GM18868 (cell line): ENCODE results near the gene KCNT1.

Experiments used
- ATAC-seq: cut with Tn5 transposase; IDR thresholded peaks from one replicate; pipeline ENCODE4 v1.9.1; 2021; ENCODE audit warnings: mild to moderate bottlenecking, moderate library complexity; ENCODE audit not compliant: unreplicated experiment

KCNT1 gene

DNA sequence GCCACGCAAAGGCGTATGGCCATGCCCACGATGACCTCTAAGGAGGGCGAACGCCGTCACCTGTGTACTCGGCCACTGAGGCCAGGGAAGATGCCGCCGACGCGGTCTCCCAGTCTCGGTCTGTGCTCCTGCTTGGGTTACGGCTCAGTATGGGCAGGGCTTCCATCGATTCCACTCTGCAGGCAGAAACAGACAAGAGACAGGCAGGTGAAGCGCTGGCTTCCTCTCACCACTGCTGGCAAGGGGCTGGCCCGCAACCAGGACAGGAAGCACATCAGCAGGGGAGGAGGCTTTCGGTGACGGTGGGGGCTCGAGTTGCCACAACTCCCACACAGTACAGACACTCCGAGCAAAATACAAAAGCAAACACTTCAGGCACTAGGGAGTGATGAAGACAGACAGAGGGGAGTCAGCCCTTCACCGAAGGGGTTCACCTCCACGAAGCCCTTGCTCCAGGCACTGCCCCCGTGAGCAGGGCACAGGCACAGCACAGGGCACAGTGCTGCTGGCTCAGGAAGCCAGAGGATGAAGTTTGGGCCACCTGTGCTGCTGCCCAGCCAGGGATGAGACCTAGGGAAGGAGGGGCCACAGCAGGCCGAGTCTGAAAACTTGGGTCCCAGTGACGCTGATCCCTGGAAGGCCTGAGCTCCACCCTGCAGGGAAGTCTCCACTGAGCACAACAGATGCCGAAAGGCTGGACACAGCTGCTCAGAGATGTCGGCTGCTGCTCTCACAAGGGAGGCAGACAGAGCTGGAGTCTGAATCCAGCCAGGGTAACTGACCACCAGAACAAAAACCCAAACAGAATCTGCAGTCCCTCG lies 114.1 kb downstream of the KCNT1 start:
- ATAC-seq = no peak

DNA sequence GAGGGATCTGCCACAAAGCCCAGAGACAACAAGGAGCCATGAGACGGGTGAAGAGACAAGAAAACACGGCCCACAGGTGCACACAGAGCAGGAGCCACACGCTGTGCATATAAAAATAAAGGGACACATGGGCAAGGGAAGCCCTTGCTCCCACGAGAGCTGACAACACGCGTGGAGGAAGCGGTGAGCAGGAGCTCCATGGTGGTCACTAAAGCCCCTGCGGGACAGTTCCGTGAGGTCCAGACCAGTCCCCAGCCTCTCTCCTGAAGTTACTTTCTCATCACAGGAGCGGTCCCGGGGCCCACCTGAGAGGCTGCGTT lies 114.6 kb downstream of the KCNT1 start:
- ATAC-seq = no peak

DNA sequence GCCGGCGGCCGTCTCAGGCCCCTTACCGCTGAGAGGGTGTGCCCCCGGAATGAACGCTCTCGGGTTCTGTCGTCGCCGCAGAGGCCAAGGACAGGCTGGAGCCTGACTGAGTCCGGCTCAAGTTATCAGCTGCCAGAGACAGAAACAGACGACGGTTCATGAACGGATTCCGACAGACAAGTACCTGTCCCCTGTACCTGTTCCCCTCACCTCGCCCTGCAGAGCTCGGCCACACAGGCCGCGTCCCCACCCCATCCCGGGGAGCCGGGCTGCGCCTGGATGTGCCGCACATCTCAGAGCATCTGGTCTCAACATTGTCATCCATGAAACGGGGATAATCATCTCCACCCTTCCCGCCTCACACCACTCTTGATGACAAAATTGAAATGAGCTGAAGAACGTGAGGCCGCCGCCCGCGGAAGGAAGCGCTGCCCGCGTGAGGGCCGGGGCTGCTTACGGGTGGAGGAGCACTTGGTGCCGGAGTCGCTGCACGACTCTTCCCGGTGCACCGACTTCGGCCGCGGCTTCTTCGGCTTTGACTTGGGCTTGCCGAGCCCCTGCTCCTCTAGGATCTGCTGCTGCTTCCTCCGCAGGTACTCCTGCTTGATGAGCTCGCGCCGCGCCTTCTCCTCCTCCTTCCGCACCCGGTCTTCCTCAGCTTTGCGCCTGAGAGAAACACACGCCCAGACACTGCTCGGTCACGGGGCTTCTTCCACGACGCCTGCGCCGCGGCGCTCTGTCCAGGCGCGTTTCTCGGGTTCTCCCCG lies 116.1 kb downstream of the KCNT1 start:
- no peak for ATAC-seq

DNA sequence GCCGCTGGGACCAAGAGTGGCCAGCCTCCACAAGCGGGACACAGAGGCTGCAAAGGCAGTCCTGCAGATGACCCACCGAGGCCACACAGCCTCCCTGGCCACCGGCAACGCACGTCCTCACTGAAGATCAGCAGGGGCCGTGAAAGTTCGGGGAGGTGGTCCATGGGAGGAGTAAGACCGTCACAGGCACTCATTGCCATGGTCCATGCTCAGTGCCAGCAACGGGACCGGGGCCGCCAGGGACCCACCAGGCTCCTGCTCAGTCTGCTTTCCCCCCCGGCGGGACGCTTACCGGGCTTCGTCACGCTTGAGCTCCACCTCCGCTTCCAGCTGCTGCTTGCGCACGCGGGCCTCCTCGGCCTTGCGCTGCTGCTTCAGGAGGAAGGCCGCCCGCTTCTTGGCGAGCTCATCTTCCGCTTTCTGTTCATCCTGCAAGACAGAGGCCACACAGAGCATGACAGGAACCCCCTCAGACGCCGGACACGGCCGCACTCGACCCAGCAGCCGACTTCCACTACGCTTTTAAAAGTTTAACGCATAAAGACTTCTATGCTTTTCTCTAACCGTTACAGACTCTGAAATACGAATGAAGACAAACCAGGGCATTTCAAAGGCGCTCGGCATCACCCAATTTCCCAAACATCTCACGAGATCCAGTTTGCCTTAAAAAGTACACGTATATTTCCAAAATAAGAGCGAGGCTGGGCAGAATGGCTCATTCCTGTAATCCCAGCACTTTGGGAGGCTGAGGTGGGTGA lies 116.9 kb downstream of the KCNT1 start:
- ATAC-seq = no peak

DNA sequence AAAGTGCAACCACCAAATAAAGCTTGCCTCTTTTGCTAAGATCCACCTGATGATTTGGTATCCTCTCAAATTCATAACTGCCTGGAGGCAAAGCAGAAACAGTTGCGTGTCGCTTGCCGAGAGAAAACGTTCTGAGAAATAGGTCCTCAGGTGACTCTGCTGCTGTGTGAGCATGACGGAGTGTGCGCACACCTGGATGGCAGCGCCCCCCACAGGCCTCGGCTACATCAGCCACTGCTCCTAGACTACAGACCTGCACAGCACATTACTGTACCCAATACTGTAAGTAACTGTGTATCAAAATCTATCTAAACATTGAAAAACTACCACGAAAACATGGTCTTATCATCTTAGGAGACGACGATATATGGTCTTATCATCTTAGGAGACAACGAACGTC lies 117.9 kb downstream of the KCNT1 start:
- no peak for ATAC-seq

DNA sequence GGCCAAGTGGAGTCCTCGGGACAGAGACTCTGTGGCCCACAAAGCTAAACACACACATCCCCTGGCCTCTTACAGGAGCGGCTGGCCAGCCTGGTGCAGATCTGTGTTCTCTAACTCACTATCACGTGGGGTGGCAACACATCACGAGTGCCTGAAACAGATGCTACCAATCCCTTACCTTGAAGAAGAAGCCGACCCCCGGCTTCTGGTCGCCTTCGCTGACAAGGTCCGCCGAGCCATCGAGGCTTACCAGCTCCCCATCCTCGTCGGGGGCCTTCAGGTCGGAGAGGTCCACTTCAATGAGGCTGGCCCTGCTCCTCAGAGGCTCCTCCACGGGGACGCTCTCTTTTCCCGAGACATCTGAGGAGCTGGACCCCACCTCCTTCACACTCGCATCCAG lies 118.7 kb downstream of the KCNT1 start:
- no peak for ATAC-seq

DNA sequence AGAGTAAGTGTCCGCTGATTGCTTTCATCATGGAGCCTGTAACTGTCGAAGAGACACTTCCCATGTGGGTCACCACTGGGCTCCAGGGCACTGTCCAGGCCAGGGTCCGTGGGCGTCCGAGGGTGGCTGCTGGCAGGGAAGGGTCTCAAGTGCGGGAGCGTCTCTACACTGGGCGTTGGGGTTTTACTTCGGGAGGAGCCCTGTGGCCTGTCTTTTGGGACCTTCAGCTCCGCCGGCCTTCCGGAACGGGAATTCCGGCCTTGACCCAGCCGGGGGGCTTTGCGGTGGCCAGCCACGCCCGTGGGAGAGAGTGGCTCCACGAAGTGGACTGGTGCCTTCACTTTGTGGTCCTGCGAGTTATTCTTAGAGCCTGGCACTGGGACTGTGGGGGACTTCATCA lies 119.1 kb downstream of the KCNT1 start:
- ATAC-seq = no peak

DNA sequence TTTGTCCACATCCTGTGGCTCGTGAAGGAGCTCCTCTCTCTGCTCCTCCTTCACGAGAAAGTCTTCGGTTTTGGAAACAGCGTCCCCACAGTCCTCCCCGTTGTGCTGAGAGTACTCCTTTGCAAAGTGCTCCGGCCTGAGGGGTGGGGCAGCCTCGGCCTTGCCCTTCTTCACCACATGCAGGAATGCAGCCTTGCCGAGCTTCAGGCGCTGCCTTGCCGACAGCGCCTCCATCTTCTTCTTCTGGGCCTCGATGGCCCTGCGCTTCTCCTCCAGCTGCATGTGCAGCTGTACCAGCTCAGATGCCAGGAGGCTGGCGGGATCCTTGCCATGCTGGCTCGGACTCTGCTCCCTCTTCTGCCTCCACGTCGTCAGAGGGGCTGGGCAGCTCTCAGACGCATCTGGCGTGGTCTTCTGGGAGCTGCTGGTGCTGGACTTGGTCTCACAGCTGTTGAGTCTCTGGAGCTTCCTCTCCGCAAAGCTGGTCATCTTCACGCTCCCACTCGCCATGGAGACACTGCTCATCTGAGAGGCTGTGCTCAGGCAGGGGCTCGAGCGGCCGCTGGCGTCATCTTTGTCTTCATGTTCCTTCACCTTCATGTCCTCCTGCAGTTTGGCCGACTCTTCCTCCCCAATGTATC lies 119.9 kb downstream of the KCNT1 start:
- no peak for ATAC-seq

DNA sequence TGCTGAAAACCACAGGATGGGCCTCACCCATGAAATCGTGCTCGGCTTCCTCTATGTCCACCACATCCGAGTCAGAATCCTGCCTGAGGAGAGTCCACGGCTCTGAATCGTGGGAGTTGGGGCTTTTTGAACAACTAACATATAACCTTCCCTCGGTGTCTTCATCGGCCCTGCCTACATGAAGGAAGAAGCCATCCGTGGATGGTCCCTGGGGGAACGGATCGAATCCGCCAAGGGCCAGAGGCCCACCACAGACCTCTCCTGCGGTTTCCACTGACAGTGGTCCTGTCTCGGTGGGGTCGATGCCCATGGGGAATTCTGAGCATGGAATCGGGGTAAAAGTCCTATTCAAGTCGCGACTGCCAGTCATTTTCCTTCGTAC lies 120.4 kb downstream of the KCNT1 start:
- no peak for ATAC-seq

DNA sequence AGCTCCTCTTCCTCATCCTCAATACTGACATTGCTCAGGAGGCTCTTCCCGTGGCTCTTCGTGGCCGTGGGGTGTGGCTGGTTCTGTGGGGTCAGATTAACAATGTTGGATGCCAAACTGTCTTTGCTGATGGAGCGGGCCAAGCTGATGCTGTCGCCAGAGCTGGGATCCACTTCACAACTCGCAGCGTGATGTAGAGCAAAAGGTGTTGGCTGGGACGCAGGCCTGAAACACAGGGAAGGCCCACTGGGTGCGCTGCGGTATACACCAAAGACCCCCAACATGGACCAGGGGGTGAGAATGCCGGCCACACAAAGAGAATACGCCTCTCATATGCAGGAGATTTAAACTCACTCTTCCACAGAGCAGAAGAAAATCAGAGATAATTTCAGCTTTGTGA lies 121.1 kb downstream of the KCNT1 start:
- no peak for ATAC-seq

DNA sequence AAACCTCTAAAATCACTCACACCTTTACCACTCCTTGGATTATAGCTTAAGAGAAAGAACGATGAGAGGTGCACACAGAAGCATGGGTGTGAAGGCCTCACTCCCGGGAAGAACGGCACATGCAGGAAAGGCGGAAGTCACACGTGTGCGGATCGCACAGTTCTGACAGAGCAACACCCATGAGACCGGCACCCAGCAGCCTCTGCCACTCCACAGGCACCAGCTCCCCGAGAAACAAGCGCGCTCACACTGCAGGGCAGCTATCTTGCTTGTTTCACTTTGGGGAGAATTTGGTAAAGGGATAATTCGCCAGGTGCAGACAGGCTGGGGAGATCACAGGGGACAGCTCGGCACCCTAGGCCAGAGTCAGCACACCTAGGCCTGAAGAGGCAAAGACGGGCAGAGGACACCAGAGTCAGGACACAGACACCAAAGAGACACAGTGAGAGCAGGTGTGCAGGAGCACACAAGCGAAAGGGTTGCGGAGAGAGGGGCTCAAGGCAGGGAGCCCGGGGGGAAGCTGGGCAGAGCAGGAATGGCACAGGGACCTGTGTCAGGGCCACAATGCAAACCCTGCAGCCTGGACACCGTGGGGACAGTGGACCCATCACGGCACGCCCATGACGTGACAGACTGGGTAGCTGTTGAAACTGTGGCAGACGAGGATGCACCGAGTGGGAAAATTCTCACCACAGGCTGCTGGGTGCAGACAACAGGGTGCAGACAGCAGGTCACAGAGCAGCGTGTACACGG lies 123.6 kb downstream of the KCNT1 start:
- no peak for ATAC-seq

DNA sequence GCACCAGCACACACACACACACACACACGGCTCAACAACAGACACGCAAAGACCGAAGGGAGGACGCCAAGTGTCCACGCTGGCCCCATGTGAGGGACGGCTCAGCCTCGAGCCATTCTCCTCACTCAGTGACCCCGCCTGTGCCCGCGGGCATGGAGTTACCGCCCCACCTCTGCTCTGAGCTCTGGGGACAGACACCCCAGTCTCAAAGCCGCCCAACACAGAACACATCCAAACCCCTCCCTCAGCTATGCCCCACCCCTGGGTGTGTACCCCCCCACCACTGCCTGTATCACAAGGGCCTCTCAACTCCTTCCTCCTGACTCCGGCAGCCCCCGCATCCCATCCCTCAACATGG lies 124.2 kb downstream of the KCNT1 start:
- no peak for ATAC-seq

DNA sequence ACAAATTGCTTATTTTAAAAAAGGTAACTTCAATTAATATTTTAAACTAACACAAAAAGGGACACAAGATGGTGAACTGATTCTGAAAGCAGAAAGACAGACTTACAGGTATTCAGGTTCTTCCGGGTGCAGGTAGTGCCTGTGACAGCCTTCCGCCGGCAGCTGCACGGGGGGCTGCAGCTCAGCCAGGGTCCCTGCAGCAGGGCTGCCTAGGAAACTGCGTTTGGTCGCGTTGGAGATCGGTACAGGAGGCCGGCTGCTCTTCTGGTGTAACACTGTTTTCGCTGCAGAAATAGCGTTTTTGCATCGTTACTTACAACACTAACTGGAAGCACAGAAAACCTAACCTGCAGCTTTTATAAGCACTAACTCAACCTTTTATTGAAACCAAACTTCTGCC lies 125.3 kb downstream of the KCNT1 start:
- no peak for ATAC-seq

DNA sequence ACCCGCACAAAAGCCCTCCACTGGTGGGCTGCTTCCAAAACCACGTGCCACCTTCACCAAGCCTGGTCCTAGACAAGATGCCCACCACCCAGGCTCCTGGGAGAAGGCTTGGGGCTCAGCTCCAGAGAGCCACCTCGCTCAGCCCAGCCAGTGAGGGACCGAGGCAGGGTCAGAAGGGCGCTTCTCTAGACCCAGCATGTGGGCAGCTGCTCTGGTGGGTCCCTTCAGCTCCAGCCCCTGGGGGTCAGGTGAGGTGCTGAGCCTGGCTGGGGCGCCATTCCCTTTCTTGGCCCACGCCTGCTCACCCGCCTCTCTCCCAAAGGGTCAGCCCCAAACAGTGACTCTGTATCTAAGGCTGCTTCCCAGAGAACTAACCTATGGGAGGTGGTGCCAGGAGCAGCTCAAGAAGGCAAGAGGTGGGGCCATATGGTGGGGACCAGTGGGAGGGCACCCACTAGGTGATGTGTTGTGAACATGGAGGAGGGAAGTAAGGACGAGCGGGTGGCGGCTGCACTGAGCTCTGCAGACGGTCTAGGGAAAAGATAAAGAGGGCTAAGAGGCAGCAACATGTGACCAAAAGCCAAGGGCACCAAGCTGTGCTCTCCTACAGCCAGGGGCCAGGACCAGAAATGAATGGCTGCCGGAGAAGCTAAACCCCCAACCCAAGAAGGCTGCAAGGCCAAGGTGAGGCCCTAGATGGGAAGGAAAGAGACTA lies 126.0 kb downstream of the KCNT1 start:
- no peak for ATAC-seq

DNA sequence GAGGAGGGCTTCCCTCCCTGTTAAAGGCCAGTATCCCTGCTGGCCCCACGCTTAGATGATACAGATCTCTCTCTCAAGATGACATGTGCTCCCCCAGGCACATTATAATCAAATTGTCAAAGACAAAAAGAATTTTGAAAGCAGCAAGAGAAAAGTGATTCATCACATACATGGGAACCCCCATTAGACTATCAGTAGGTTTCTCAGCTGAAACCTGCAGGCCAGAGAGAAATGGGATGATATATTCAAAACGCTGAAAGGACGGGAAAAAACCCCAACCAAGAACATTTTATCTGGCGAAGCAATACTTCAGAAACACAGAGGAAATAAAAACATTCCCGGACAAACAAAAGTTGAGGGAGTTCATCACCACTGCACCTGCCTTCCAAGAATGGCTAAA lies 126.7 kb downstream of the KCNT1 start:
- no peak for ATAC-seq

DNA sequence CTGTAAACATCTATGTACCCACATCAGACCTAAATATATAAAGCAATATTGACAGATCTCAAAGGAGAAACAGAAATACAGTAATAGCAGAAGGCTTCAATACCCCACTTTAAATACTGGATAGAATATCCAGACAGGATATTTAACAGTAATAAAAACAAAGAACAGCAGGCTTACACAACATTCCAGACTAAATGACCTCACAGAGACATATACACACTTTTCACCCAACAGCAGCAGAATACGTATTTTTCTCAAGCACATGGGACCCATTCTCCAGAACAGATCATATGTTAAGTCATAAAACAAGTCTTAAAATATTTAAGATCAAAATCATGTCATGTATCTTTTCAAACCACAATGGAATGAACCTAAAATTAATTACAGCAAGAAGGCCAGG lies 128.5 kb downstream of the KCNT1 start:
- no peak for ATAC-seq

DNA sequence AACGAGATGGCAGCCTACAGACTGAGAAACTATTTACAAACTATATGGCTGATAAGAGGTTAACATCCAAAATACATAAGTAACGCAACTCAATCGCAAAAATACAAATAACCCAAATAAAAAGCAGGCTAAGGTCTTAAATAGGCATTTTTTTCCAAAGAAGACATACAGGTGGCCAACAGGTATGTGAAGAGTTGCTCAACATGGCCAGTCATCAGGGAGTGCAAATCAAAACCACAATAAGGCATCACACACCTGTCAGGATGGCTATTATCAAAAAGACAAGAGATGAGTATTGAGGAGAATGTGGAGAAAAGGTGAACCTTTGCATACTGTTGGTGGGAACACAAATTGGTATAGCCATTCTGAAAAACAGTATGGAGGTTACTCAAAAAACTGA lies 131.9 kb downstream of the KCNT1 start:
- ATAC-seq = no peak

DNA sequence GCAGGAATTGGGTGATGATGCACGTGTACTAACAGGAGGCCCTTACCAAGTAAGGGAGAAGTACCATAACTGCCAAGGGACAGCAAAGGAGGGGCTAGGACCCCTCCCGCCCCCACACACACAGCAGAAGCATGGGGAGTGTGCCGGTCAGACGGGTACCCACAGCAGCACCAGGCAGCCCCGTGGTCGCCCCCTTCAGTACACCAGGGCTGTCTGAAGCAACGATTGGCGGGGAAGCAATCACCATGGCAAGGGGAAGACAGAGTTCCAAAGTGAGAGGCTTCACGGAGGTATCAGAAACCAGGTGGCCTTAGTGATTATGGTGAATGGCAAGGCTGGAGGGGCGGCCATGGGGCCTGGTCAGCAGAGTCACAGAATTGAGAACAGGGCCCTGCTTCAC lies 133.1 kb downstream of the KCNT1 start:
- no peak for ATAC-seq

DNA sequence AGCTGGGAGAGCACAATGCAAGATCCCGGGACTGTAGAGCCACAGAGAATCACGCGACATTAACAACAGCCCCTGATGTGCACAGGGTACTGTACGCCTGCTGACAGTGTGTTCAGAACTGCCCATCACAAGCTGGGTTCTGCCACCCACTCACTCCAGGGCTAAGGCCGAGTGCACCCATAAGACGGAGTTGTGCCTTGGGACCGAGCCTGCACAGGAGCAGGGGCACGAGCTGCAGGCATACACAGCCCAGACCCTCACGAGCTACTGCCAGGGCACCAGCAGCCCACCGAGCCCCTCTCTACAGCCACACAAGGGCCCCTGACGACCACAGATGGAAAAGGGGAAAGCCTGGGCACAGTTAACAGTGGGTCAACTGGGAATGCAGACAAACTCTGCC lies 137.5 kb downstream of the KCNT1 start:
- ATAC-seq = no peak

DNA sequence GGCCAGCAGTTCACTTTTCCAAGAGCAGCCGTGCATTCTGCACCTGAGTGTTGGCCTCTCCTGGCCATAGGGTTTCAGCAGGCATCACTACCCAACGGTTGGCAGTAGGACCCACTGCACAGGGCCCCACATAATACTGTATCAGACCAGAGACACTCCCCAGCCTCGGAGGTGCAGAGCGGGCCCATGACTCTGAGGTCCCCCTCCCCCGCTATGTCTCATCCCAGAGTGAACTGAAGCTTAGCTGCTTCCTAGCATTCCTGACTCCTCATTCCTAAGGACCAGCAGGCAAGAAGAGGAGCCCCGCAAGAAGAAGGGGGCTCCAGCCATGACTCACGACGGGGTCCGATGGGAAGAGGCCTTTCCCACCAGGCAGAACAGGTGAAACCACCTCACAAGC lies 138.1 kb downstream of the KCNT1 start:
- no peak for ATAC-seq
